ENCODE data around the gene CEMIP.

Gene CEMIP

GRCh38 chr15:80803580-80804525 lies 24.7 kb downstream of the CEMIP start:
- H3K4me3 ChIP-seq (replicated peaks; ENCODE audit: low read depth, low read length), result no peak overlapping the region
- no peak for DNase-seq (ENCODE audit: low read depth)
- TF ChIP-seq, protein P1, sequence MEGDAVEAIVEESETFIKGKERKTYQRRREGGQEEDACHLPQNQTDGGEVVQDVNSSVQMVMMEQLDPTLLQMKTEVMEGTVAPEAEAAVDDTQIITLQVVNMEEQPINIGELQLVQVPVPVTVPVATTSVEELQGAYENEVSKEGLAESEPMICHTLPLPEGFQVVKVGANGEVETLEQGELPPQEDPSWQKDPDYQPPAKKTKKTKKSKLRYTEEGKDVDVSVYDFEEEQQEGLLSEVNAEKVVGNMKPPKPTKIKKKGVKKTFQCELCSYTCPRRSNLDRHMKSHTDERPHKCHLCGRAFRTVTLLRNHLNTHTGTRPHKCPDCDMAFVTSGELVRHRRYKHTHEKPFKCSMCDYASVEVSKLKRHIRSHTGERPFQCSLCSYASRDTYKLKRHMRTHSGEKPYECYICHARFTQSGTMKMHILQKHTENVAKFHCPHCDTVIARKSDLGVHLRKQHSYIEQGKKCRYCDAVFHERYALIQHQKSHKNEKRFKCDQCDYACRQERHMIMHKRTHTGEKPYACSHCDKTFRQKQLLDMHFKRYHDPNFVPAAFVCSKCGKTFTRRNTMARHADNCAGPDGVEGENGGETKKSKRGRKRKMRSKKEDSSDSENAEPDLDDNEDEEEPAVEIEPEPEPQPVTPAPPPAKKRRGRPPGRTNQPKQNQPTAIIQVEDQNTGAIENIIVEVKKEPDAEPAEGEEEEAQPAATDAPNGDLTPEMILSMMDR (IDR thresholded peaks at IDR 0.05; ENCODE audit: low read length, missing control alignments), result no peak

DNA sequence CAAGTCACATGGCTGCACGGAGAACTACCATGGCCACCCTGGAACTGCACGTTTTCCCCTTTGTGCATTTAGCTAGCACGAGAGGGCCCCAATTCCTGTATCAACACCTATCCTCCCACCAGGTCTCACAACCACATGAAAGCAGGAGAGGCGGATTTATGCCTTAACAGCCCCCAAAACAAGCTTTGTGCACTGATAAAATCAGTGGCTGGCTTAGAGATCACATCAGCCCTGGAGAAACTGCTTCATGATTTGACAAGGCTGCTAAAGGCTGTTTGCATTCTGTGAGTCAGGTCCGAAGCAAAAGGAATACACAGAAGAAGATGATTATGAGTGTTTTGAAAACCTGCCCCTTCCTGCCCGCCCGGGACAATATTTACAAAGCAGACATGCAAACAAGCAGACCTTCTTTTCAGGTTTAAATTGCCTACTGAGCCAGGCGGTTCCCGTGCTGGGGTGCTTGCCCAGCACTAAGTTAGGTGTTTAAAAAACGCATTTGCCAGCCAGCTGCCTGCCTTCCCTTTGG lies 25.9 kb downstream of the CEMIP start:
- no peak overlapping the region for H3K4me3 ChIP-seq (replicated peaks; ENCODE audit: low read depth, low read length)
- no peak for DNase-seq (ENCODE audit: low read depth)
- TF ChIP-seq, protein P1 (IDR thresholded peaks at IDR 0.05; ENCODE audit: low read length, missing control alignments), result no peak

DNA sequence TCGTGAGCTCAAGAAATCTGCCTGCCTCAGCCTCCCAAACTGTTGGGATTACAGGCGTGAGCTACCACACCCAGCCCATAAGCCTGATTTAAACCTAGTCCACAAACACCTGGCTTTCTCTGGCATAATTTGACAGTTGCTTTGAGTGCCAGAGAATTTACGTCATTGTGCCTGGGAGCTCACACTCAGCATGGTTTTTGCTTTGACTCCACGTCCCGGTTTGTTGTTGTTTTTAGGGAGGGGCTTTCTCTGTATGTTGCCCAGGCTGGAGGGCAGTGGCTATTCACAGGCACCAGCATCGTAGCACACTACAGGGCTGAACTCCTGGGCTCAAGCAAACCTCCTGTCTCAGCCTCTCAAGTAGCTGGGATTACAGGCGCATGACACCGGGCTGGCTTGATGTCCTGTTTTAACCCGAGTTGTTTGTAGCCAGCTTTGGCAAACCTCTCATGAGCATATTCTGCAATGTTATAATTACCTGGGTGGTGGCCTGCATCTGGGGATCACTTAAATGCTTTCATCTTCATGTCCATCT lies 32.7 kb downstream of the CEMIP start:
- no peak overlapping the region for H3K4me3 ChIP-seq (replicated peaks; ENCODE audit: low read depth, low read length)
- TF ChIP-seq, protein P1 (IDR thresholded peaks at IDR 0.05; ENCODE audit: low read length, missing control alignments), result no peak
- DNase-seq (ENCODE audit: low read depth), result no peak

DNA sequence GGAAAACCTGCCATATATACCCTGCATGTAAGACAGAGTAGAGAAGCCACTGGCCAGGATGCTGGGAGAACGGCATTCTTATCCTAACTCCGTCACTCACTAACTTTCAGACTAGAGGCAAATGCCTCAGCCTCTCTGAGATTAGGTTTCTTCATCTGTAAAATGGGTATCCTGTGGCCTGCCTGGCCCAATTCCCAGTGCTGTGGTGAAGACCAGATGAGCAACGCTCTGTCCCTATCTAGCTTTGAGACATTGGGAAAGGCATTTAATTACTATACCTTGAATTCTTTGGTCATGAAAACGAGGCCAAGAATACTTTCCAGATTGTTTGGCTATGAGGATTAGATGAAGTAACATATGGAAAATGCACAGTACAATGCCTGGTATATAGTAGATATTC lies 35.9 kb downstream of the CEMIP start:
- TF ChIP-seq, protein P1 (IDR thresholded peaks at IDR 0.05; ENCODE audit: low read length, missing control alignments), result no peak
- no peak for DNase-seq (ENCODE audit: low read depth)
- no peak overlapping the region for H3K4me3 ChIP-seq (replicated peaks; ENCODE audit: low read depth, low read length)

- no peak overlapping the region for H3K4me3 ChIP-seq (replicated peaks; ENCODE audit: low read depth, low read length)
- TF ChIP-seq, protein P1 (IDR thresholded peaks at IDR 0.05; ENCODE audit: low read length, missing control alignments), result no peak
- no peak for DNase-seq (ENCODE audit: low read depth)
Measured at GRCh38 chr15:80816049-80816653, 37.0 kb downstream of the CEMIP start.

DNA sequence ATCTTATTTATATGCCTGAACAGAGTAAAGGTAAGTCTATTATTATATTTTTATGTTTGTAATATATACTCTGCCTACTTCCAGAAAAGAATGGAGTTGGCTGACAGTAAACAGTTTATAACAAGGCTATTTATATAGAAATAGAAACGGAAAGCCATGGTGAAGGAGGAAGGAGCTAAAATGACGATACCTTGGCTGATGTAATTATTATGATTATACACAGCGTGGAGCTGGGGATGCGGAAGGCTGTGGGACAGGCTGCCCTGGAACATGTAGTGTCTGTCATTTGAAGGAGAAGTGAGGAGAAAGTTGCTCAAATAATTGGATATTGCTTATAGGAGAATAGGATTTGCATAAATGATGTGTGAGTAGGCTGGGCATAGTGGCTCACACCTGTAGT lies 37.8 kb downstream of the CEMIP start:
- TF ChIP-seq, protein P1 (IDR thresholded peaks at IDR 0.05; ENCODE audit: low read length, missing control alignments), result no peak
- no peak for DNase-seq (ENCODE audit: low read depth)
- H3K4me3 ChIP-seq (replicated peaks; ENCODE audit: low read depth, low read length), result no peak overlapping the region
